HG02759 (cell line): ENCODE data around the gene SCN10A.

Experiments
- ATAC-seq: cut with Tn5 transposase; IDR thresholded peaks from one replicate; pipeline ENCODE4 v1.9.1; 2021; ENCODE audit warnings: mild to moderate bottlenecking, moderate library complexity; ENCODE audit not compliant: unreplicated experiment

The SCN10A gene

DNA sequence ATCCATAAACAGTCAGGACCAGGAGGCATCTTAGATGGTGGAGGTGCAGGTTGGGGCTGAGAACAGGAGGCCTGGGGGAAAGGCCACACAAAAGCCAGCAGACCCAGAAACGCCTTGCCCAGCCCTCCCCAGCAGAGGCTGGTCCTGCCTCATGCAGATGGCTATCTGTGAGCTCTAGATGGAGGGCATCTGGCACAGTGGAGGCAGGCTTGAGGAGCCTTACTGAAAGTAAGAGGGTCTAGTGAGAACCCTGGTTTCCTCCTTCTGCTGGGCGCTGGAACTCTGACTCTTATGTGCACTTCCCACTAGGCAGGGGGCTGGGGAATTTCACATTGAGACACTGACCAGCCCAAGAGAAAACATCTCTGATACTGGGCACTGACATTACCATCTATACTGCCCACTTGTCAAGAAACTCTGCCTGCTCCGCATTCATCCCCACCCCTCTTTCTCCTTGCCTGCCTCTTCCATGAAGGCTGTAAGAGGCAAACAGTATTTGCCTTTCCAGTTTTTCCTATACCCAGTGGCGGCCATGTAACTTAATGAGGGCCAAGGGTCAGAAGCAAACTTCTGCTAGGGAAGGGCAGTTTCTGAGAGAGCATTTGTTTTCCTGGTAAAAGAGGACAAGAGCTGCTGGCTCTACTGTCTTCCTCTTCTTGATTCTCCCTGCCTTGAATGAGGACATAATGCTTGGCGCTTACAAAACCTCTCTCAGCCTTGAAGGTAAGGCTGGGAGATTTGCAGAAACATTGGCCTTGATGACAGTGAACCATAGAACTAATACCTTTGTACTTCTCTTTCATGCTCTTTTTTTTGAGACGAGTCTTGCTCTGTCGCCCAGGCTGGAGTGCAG is 162.1 kb downstream of the SCN10A start:
- no peak for ATAC-seq

- no peak for ATAC-seq
Measured at GRCh38 chr3:38652934-38653333, 163.1 kb downstream of the SCN10A start.

GRCh38 chr3:38651153-38651789 is 164.7 kb downstream of the SCN10A start:
- ATAC-seq: peak; percentile 60

GRCh38 chr3:38650248-38650951 is 165.6 kb downstream of the SCN10A start:
- no peak for ATAC-seq

- ATAC-seq: peak; percentile 77
Measured at GRCh38 chr3:38649500-38650247, 166.3 kb downstream of the SCN10A start, which contains the start of gene SCN5A. TSS of gene SCN5A (minus strand) at chr3:38649687. CDS start at chr3:38633307, 16,380 bp downstream.

DNA sequence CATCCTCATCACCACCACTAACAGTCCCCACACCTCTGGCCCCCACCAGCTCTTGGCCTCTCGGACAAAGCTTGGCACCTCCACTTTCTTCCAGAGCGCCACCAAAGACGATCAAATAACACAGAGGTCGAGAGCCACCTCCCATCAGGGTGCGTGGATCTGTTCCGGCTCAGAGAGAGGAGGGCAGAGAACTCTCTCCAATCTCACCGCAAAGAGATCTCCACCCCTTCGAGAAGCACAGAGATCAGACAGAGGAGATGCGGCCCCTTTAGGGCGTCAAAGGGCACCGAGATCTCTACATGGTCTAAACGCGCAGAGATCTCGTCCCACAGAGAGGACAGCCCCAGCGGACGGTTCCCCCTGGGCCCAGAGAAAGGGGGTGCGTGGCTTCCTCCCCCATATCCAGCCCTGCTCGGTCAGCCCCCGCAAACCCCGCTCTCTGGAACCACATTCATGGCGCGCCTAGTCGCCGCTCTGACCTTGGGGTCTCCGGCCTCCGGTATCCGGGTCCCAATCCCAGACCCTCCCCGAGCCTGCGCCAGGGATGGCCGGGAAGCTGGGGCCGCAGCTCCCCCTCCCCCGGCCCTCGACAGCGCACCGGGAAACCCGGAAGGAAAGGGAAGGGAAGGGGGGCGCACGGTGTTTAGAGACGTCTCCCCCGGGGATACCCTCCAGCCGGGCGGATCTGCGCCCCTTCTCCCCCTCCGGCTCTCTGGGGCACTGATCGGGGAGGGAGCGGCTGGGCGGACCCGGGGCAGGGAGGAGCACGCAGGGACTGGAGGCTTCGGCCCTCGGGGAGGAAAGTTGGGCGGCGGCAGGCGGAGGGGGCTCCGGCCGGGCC is 167.1 kb downstream of the SCN10A start:
- ATAC-seq: no peak

DNA sequence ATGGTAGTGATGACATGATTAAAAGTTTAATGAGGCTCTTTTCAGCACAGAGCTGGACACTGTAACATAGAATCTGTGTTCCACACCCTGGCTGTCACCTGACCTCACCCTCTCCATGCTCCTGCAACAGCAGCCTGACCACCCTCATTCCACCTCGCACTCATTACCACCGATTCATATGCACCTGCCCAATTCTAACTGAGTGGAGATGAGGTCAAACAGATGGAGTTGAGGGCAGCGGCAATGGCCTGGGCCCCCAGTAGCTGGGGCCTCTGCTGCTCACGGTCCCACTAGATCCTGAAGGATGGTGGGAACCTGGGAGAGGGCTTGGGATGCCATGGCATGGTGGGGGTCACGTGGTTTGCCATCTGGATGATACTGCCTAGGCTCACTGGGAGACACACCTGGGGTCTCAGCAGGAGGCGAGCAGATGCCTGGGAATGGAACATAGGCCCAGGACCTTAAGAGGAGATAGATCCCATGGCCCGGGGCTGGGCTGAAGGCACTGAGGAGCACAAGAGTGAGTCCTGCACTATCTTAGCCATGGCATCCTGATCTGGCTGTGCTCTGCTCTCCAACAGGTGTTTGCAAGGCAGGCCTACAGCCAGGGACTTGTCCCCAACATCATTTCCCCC is 167.9 kb downstream of the SCN10A start:
- ATAC-seq: no peak

- ATAC-seq: no peak
Measured at GRCh38 chr3:38647217-38647970, 168.6 kb downstream of the SCN10A start.
